ENCODE results near the gene GNPAT. TPM values are rescaled to one million over a fixed set of nuclear protein-coding genes. Genes with fewer than 3 reads are reported as not detected.

GNPAT gene
- total RNA-seq, 3 donors from 2014 or later = 31.1 to 40.8 (median 35.8) TPM

DNA sequence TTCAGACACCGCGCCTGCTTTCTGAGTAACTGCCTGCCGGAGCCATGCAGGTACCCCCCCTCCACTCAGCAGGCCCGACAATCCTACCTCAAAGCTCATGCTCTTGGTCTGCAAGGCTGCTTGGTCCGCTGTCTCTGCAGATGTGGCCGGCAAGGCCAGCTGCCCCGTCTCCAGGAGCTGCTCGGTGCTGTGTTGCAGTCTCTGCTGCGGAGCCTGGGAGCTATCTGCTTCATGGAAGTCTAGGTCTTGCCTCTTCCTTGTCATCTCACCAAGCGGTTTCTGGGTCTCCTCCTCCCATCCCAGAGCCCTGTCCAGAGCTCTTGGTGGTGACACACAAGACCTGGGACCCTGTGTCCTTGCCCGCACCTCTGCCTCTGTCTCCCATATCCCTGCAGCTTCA lies 24.0 kb upstream of the GNPAT start:
- no peaks in the 10 kb centered on the region for H3K27me3 ChIP-seq
- no peak for DNase-seq (ENCODE audit: low spot score in 2 of 2)
- H3K36me3 ChIP-seq = no peaks in the 10 kb centered on the region
- H3K4me3 ChIP-seq = no peak overlapping the region
- intact Hi-C loops (cut with DNase I; ENCODE audit: low total_unique reads) = no loop called here
- TF ChIP-seq POLR2A (IDR thresholded peaks at IDR 0.05) (no peak), POLR2AphosphoS5 (IDR thresholded peaks at IDR 0.05) (no peak)
- TF ChIP-seq, protein P1, sequence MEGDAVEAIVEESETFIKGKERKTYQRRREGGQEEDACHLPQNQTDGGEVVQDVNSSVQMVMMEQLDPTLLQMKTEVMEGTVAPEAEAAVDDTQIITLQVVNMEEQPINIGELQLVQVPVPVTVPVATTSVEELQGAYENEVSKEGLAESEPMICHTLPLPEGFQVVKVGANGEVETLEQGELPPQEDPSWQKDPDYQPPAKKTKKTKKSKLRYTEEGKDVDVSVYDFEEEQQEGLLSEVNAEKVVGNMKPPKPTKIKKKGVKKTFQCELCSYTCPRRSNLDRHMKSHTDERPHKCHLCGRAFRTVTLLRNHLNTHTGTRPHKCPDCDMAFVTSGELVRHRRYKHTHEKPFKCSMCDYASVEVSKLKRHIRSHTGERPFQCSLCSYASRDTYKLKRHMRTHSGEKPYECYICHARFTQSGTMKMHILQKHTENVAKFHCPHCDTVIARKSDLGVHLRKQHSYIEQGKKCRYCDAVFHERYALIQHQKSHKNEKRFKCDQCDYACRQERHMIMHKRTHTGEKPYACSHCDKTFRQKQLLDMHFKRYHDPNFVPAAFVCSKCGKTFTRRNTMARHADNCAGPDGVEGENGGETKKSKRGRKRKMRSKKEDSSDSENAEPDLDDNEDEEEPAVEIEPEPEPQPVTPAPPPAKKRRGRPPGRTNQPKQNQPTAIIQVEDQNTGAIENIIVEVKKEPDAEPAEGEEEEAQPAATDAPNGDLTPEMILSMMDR (IDR thresholded peaks at IDR 0.05) = no peak
- no peak overlapping the region for H3K27ac ChIP-seq
- H3K4me1 ChIP-seq = no peaks in the 10 kb centered on the region
- H3K9me3 ChIP-seq = no peaks in the 10 kb centered on the region

DNA sequence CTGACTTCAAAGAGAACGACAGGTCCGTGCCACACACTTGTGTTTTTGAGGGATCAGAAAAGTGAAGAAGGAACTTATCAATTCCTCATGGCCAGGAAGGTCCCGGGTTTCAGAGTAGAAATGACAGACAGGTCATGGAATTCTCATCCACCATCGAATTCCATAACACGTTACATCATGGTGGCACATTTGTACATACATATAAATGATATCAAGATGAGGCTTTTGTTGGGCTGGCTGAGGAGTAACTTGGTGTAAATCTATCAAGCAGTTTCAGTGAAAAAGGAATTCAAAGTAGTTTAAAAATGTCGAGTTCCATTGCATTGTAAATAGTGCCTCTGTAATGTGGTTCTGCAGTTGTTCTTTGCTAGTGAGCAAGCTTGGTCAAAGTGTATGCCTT lies 22.9 kb upstream of the GNPAT start:
- H3K4me3 ChIP-seq = no peak overlapping the region
- no peak for DNase-seq (ENCODE audit: low spot score in 2 of 2)
- no peaks in the 10 kb centered on the region for H3K27me3 ChIP-seq
- no peaks in the 10 kb centered on the region for H3K9me3 ChIP-seq
- intact Hi-C loops (cut with DNase I; ENCODE audit: low total_unique reads) = no loop called here
- TF ChIP-seq, protein P1 (IDR thresholded peaks at IDR 0.05) = no peak
- no peak for TF ChIP-seq POLR2A (IDR thresholded peaks at IDR 0.05)
- TF ChIP-seq POLR2AphosphoS5 (IDR thresholded peaks at IDR 0.05) = no peak
- no peaks in the 10 kb centered on the region for H3K36me3 ChIP-seq
- no peak overlapping the region for H3K27ac ChIP-seq
- no peaks in the 10 kb centered on the region for H3K4me1 ChIP-seq

DNA sequence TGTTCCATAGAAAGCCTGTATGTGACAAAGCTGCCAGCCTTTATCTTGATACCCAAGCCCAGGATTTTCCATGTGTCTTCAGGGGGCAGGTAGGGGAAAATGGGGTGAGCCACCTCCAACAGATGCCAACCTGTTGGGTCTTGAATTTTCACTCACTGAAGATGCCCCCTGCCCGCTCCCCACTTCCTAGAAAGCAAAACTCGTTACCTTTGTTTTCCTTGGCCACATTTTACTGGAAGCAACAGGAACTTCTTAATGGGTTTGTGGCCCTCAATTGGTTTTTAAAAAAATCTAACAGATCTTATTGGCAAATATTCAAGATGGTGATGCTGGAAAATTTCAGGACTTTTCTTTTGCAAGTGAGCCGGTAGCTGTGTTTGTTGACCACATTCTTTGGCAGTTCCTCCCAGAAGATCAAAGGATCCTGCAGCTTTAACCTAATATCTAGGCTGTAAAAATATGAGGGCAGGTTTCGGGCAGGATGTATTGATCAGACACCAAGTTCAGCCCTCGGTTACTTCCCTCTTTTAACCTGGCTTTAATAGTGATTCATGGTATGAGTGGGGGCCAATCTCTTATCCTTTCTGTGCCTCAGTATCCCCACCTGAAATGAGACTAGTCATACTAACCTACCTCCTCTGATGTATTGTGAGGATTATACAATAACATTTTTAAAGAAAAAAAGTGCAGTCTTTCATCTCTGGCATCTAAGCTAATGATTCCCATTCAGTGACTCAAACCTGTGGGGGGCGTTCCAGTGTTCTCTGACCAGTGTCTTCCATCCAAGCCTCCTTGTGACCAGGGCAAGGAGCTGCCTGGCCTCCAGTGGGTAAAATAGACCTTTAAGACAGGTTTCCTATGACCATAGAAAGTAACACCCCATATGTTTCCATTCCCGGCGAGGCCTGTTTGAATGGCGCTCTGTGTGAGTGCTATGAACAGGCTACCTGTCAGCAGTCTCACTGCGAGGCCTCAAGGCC lies 21.3 kb upstream of the GNPAT start:
- no peak for DNase-seq (ENCODE audit: low spot score in 2 of 2)
- intact Hi-C loops (cut with DNase I; ENCODE audit: low total_unique reads) = no loop called here
- no peak for TF ChIP-seq POLR2AphosphoS5 (IDR thresholded peaks at IDR 0.05)
- no peak for TF ChIP-seq POLR2A (IDR thresholded peaks at IDR 0.05)
- TF ChIP-seq, protein P1 (IDR thresholded peaks at IDR 0.05) = no peak
- Histone ChIP-seq H3K27ac (no peak overlapping the region), H3K4me1 (no peaks in the 10 kb centered on the region), H3K9me3 (no peaks in the 10 kb centered on the region), H3K36me3 (peaks cover 6% of the 10 kb centered on the region), H3K4me3 (no peak overlapping the region), H3K27me3 (no peaks in the 10 kb centered on the region)

DNA sequence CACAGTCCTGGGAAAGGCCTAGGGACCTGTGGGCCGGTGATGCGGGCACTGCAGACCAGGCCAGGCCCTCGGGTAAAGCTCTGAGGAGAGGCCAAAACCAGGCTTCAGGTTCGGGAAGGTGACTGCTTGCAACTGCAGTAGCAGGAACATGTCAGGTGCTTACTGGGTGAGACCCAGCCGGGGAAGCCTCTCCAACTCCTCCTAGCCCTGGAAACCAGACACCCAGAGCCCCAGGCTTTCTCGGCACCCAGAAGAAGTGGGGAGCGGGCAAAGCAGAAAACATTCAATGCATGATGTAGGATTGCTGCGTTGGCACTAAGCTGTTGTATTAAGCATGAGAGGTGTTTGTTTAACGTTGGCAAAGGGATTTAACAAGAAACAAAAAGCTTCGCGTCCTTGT lies 20.2 kb upstream of the GNPAT start:
- DNase-seq (ENCODE audit: low spot score in 2 of 2) = no peak
- intact Hi-C loops (cut with DNase I; ENCODE audit: low total_unique reads) = no loop called here
- H3K36me3 ChIP-seq = peaks cover 6% of the 10 kb centered on the region
- no peaks in the 10 kb centered on the region for H3K27me3 ChIP-seq
- no peaks in the 10 kb centered on the region for H3K9me3 ChIP-seq
- H3K4me3 ChIP-seq = no peak overlapping the region
- no peaks in the 10 kb centered on the region for H3K4me1 ChIP-seq
- H3K27ac ChIP-seq = no peak overlapping the region
- TF ChIP-seq POLR2AphosphoS5 (IDR thresholded peaks at IDR 0.05) (no peak), POLR2A (IDR thresholded peaks at IDR 0.05) (no peak)

DNA sequence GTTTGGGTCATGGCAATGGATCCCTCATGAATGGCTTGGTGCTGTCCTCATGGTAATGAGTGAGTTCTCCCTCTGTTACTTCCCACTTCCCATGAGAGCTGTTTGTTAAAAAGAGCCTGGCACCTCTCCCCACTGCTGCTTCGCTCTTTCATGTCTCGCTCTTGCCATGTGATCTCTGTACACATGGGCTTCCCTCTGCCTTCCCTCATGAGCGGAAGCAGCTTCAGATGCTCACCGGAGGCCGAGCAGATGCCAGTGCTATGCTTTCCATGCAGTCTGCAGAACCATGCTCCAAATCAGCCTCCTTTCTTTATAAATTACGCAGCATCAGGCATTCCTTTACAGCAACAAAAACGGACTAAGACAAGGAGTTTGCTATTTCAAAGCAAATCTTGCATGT lies 14.9 kb upstream of the GNPAT start:
- no peak for DNase-seq (ENCODE audit: low spot score in 2 of 2)
- Histone ChIP-seq H3K4me1 (no peaks in the 10 kb centered on the region), H3K36me3 (peaks cover 6% of the 10 kb centered on the region), H3K9me3 (no peaks in the 10 kb centered on the region), H3K27me3 (no peaks in the 10 kb centered on the region), H3K4me3 (no peak overlapping the region), H3K27ac (no peak overlapping the region)
- intact Hi-C loops (cut with DNase I; ENCODE audit: low total_unique reads) = no loop called here
- TF ChIP-seq POLR2A (IDR thresholded peaks at IDR 0.05) = no peak
- TF ChIP-seq, protein P1 (IDR thresholded peaks at IDR 0.05) = no peak
- no peak for TF ChIP-seq POLR2AphosphoS5 (IDR thresholded peaks at IDR 0.05)

Data from breast epithelium (tissue), 4 donors.